ENCODE data around the gene ZBTB37.

- no peak for TF ChIP-seq CTCF (IDR thresholded peaks at IDR 0.05)
- no peak for TF ChIP-seq POLR2A (IDR thresholded peaks at IDR 0.05)
Measured at GRCh38 chr1:173948594-173948993, 80.4 kb downstream of the ZBTB37 start.

Measured in adrenal gland (tissue), 5 donors.